GM12892 (cell line): ENCODE measurements around the gene ABLIM2.

Experiments
- POLR2A ChIP-seq: IDR thresholded peaks from 2 replicates; pipeline ENCODE4 v1.6.1; 2011; ENCODE audit warnings: low read depth, low read length, control low read depth
- TAF1 ChIP-seq: IDR thresholded peaks from 2 replicates; pipeline ENCODE4 v1.6.1; 2011; ENCODE audit warnings: low read depth, mild to moderate bottlenecking, control low read depth, low read length, borderline replicate concordance

GRCh38 chr4:7939377-7940108, 219.1 kb downstream of the ABLIM2 start, which contains the start of gene AFAP1:
- TF ChIP-seq TAF1 = no peak
- no peak for TF ChIP-seq POLR2A
